ENCODE measurements around the gene EXOC1. TPM values are rescaled to one million over a fixed set of nuclear protein-coding genes. Genes with fewer than 3 reads are reported as not detected.

EXOC1 gene
- total RNA-seq, 1 donor from 2014 or later: 29.0 TPM

DNA sequence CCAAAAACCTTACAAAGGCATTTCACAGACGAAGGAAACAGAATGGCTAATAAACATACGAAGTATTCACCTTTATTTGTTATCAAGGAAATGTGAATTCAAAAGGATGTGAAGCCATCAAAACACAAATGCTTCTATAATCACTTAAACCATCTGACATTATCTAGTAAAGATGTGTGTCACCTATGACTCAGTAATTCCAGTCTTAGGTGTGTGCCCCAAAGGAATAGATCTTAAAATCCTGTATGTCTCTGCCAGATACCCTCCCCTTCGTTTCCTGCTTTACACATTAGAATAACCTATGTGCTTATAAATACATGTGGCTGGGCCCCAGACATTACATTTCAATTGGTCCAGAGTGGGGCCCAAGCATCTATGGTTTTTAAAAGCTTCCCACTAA, 53.5 kb downstream of the EXOC1 start:
- Mint-ChIP-seq H3K4me1 (no peaks in the 10 kb centered on the region), H3K4me3 (no peak overlapping the region), H3K36me3 (peaks cover 12% of the 10 kb centered on the region), H3K9me3 (no peaks in the 10 kb centered on the region), H3K27ac (no peak overlapping the region), H3K27me3 (ENCODE audit: low read depth) (no peaks in the 10 kb centered on the region)
- no peak for DNase-seq (ENCODE audit: low spot score in 2 of 2, unreplicated experiment in 2 of 2)
- TF ChIP-seq, protein P1, sequence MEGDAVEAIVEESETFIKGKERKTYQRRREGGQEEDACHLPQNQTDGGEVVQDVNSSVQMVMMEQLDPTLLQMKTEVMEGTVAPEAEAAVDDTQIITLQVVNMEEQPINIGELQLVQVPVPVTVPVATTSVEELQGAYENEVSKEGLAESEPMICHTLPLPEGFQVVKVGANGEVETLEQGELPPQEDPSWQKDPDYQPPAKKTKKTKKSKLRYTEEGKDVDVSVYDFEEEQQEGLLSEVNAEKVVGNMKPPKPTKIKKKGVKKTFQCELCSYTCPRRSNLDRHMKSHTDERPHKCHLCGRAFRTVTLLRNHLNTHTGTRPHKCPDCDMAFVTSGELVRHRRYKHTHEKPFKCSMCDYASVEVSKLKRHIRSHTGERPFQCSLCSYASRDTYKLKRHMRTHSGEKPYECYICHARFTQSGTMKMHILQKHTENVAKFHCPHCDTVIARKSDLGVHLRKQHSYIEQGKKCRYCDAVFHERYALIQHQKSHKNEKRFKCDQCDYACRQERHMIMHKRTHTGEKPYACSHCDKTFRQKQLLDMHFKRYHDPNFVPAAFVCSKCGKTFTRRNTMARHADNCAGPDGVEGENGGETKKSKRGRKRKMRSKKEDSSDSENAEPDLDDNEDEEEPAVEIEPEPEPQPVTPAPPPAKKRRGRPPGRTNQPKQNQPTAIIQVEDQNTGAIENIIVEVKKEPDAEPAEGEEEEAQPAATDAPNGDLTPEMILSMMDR (IDR thresholded peaks at IDR 0.05; ENCODE audit: unreplicated experiment): no peak

DNA sequence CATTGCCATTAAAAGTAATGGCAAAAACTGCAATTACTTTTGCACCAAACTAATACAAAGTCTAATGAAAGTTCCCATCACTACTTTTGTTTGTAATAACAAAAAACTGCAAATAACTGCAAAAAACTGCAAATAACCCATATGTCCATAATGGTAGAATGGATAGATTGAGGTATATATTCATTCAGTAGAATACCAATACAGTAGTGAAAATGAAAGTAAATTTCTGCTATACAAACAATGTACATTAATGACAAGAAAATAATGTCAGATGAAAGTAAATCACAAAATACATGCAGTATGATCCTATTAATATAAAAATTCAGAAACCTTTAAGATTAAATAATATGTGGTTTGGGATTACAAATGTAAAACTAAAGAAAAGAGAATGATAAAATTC, 54.0 kb downstream of the EXOC1 start:
- no peaks in the 10 kb centered on the region for H3K27me3 Mint-ChIP-seq (ENCODE audit: low read depth)
- no peaks in the 10 kb centered on the region for H3K4me1 Mint-ChIP-seq
- H3K27ac Mint-ChIP-seq: no peak overlapping the region
- no peaks in the 10 kb centered on the region for H3K9me3 Mint-ChIP-seq
- H3K36me3 Mint-ChIP-seq: peaks cover 8% of the 10 kb centered on the region
- TF ChIP-seq, protein P1 (IDR thresholded peaks at IDR 0.05; ENCODE audit: unreplicated experiment): no peak
- no peak for DNase-seq (ENCODE audit: low spot score in 2 of 2, unreplicated experiment in 2 of 2)
- no peak overlapping the region for H3K4me3 Mint-ChIP-seq

DNA sequence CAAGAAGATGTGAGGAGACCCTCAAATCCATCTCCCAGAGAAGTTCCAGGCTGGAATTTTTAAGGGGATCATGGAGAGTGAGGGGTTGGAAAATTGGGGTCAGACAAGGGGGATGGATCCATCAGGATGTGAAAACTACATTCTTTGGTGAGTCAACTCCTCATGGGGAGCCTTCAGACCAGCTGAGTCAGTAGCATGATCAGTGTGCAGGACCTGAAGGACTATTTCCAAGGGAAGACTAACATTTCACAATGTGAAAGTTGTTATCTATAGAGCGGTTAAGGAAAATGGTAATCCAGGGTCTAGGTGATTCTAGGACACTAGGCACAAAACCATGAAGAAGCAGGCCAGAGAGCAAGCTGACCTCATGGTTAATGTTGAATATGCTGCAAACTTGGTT, 56.7 kb downstream of the EXOC1 start:
- Mint-ChIP-seq H3K4me3 (no peak overlapping the region), H3K27me3 (ENCODE audit: low read depth) (no peaks in the 10 kb centered on the region), H3K9me3 (no peaks in the 10 kb centered on the region), H3K36me3 (peaks cover 4% of the 10 kb centered on the region), H3K4me1 (no peaks in the 10 kb centered on the region), H3K27ac (no peak overlapping the region)
- TF ChIP-seq, protein P1 (IDR thresholded peaks at IDR 0.05; ENCODE audit: unreplicated experiment): no peak
- DNase-seq (ENCODE audit: low spot score in 2 of 2, unreplicated experiment in 2 of 2): no peak

DNA sequence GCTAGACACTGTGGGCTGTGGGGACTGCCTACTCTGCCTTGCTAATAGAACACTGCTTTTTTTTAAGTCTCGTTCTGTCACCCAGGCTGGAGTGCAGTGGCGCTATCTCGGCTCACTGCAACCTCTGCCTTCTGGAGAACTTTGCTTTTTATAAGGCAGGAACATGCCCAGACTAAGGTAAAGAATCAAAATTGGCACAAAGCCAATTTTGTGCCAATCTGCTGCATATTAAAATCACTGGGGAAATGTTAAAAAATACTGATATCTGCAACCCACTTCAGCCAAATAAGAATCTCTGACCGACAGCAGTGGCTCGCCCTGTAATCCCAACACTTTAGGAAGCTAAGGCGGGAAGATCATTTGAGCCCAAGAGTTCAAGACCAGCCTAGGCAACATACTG, 58.8 kb downstream of the EXOC1 start:
- no peak for DNase-seq (ENCODE audit: low spot score in 2 of 2, unreplicated experiment in 2 of 2)
- H3K9me3 Mint-ChIP-seq: no peaks in the 10 kb centered on the region
- H3K27me3 Mint-ChIP-seq (ENCODE audit: low read depth): no peaks in the 10 kb centered on the region
- no peaks in the 10 kb centered on the region for H3K4me1 Mint-ChIP-seq
- TF ChIP-seq, protein P1 (IDR thresholded peaks at IDR 0.05; ENCODE audit: unreplicated experiment): no peak
- H3K36me3 Mint-ChIP-seq: no peaks in the 10 kb centered on the region
- no peak overlapping the region for H3K4me3 Mint-ChIP-seq
- H3K27ac Mint-ChIP-seq: no peak overlapping the region

DNA sequence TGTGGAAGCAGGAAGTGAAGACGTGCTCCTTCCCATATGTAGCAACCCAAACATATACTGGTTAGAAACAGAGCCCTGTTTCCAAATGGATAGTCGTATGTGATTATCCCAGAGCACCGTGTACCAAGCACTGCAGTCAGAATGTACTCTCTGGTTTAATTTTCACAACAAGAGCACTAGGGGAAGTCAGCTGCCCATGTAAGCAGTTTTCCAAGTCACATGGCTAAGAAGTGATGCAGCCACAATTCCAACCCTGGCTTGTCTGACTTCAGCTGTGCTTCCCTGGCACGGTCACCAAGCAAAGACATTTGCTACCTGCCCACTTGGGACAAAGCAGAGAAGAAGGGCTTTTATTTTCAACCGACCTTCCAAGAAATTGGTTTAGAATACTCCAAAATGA, 67.1 kb downstream of the EXOC1 start:
- Mint-ChIP-seq H3K36me3 (no peaks in the 10 kb centered on the region), H3K27ac (no peak overlapping the region), H3K9me3 (peaks cover 12% of the 10 kb centered on the region), H3K4me1 (no peaks in the 10 kb centered on the region), H3K4me3 (no peak overlapping the region), H3K27me3 (ENCODE audit: low read depth) (no peaks in the 10 kb centered on the region)
- no peak for DNase-seq (ENCODE audit: low spot score in 2 of 2, unreplicated experiment in 2 of 2)
- TF ChIP-seq, protein P1 (IDR thresholded peaks at IDR 0.05; ENCODE audit: unreplicated experiment): no peak

DNA sequence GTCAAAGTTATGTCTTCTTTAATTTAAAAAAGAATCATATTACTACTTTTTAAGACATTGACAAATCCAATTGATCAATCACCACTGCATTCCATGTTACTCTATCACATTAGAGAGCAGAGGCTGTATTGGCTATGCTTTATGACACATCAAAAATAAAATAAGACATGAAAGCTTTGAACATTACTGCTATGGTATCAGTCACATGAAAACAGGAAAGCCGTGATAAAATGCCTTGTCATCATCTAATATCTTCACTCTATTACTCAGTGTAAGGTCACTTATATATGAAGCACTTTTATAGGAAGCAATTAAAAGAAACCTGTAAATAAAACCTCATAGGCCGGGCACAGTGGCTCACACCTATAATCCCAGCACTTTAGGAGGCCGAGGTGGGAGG, 67.6 kb downstream of the EXOC1 start:
- H3K9me3 Mint-ChIP-seq: peaks cover 12% of the 10 kb centered on the region
- TF ChIP-seq, protein P1 (IDR thresholded peaks at IDR 0.05; ENCODE audit: unreplicated experiment): no peak
- no peaks in the 10 kb centered on the region for H3K27me3 Mint-ChIP-seq (ENCODE audit: low read depth)
- no peak for DNase-seq (ENCODE audit: low spot score in 2 of 2, unreplicated experiment in 2 of 2)
- H3K4me3 Mint-ChIP-seq: no peak overlapping the region
- H3K27ac Mint-ChIP-seq: no peak overlapping the region
- H3K4me1 Mint-ChIP-seq: no peaks in the 10 kb centered on the region
- no peaks in the 10 kb centered on the region for H3K36me3 Mint-ChIP-seq
